PFSK-1 (cell line): ENCODE measurements around the gene VWA3A.

ENCODE experiments used
- FOXP2 ChIP-seq: optimal IDR thresholded peaks from 2 replicates; pipeline ENCODE3; 2011; ENCODE audit warnings: borderline replicate concordance, control low read depth, inconsistent platforms; ENCODE audit not compliant: insufficient read depth; ENCODE audit errors: extremely low read length, extremely low read depth
- POLR2AphosphoS5 ChIP-seq: IDR thresholded peaks from 2 replicates; pipeline ENCODE4 v1.6.1; 2012; ENCODE audit warnings: low read depth, mild to moderate bottlenecking, control low read depth, low read length, moderate library complexity
- REST ChIP-seq, 2 experiments: IDR thresholded peaks; 2 replicates each; pipeline versions ENCODE4 v1.6.1 to v1.8.0; 2011 to 2012; ENCODE audit warnings: low read depth in 2 of 2, low read length in 2 of 2, control low read depth in 1 of 2, inconsistent platforms in 1 of 2, mild to moderate bottlenecking in 1 of 2, moderate library complexity in 1 of 2; ENCODE audit not compliant: insufficient read depth in 1 of 2
- SIN3A ChIP-seq: IDR thresholded peaks from 2 replicates; pipeline ENCODE4 v1.6.1; 2012; ENCODE audit warnings: mild to moderate bottlenecking, low read length, moderate library complexity, borderline replicate concordance; ENCODE audit not compliant: insufficient read depth
- TAF1 ChIP-seq: IDR thresholded peaks from 2 replicates; pipeline ENCODE4 v1.6.1; 2012; ENCODE audit warnings: low read length, control low read depth, borderline replicate concordance; ENCODE audit not compliant: insufficient read depth

The VWA3A gene

GRCh38 chr16:22117609-22118008 is 25.3 kb downstream of the VWA3A start:
- no peak for TF ChIP-seq SIN3A
- no peak for TF ChIP-seq REST (IDR thresholded peaks at IDR 0.05; ENCODE audit: insufficient read depth in 1 of 2, low read depth in 2 of 2, low read length in 2 of 2)
- no peak for TF ChIP-seq TAF1
- no peak for TF ChIP-seq FOXP2
- no peak for TF ChIP-seq POLR2AphosphoS5

- TF ChIP-seq REST (IDR thresholded peaks at IDR 0.05; ENCODE audit: insufficient read depth in 1 of 2, low read depth in 2 of 2, low read length in 2 of 2): no peak
- TF ChIP-seq FOXP2: no peak
- no peak for TF ChIP-seq TAF1
- no peak for TF ChIP-seq SIN3A
- TF ChIP-seq POLR2AphosphoS5: no peak
Measured at GRCh38 chr16:22120440-22120839, 28.1 kb downstream of the VWA3A start.

- TF ChIP-seq SIN3A: no peak
- no peak for TF ChIP-seq TAF1
- no peak for TF ChIP-seq REST (IDR thresholded peaks at IDR 0.05; ENCODE audit: insufficient read depth in 1 of 2, low read depth in 2 of 2, low read length in 2 of 2)
Measured at GRCh38 chr16:22122239-22122638, 29.9 kb downstream of the VWA3A start.

GRCh38 chr16:22123146-22123545 is 30.8 kb downstream of the VWA3A start:
- TF ChIP-seq REST (IDR thresholded peaks at IDR 0.05; ENCODE audit: insufficient read depth in 1 of 2, low read depth in 2 of 2, low read length in 2 of 2) (no peak), SIN3A (no peak), FOXP2 (no peak), TAF1 (no peak), POLR2AphosphoS5 (no peak)

GRCh38 chr16:22123759-22124490 is 31.6 kb downstream of the VWA3A start:
- TF ChIP-seq POLR2AphosphoS5: no peak
- TF ChIP-seq REST (IDR thresholded peaks at IDR 0.05; ENCODE audit: insufficient read depth in 1 of 2, low read depth in 2 of 2, low read length in 2 of 2): no peak
- TF ChIP-seq SIN3A: no peak
- TF ChIP-seq TAF1: no peak
- TF ChIP-seq FOXP2: no peak
